Ramos (cell line): ENCODE data around the gene WDR11.
"Not testable (repeated sequence)": the region's sequence is repeated elsewhere in the genome, so short reads cannot be mapped to it uniquely, and the experiment has no call there.

ENCODE experiments used
- in situ Hi-C: fragments of 300-500 bp; cut with MboI; formaldehyde crosslinking; loops from one replicate; pipeline ENCODE4 v1.14.3; 2022; ENCODE audit warnings: low sequenced_read_pairs; ENCODE audit not compliant: unreplicated experiment

The WDR11 gene

DNA sequence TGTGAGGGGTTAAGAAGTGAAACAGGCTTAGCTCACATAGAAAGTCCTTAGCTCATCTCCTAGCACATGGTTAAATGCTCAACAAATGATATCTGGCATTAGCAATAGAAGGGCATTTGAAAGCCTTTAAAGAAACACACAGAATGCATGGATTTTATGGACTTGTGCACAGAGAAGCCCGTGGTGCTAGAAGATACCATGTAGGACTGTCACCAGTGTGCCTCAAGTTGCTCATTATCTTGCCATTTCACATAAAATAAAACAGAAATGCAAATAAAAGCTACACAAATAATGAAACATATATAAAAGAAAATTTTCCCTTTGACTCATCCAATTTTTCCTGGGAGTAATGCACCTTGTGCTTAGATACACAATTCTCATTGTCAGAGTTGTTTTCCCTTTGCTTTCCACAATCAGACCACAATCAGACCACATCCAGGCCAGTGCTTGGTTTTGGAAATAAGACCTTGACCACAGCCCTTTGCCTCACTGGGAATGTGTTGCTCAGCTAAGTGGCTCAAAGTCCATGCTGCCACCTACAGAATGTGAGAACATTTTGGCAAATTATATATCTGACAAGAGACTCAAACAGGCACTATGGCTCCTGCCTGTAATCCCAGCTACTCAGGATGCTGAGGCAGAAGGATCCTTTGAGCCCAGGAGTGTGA lies 9.5 kb upstream of the WDR11 start:
- in situ Hi-C loops = no loop called here

GRCh38 chr10:120854388-120854787 lies 3.2 kb downstream of the WDR11 start:
- in situ Hi-C loops = no loop called here

GRCh38 chr10:120861178-120861855 lies 10.2 kb downstream of the WDR11 start:
- in situ Hi-C loops = no loop called here

GRCh38 chr10:120873741-120874140 lies 22.6 kb downstream of the WDR11 start:
- in situ Hi-C loops = no loop called here

- in situ Hi-C loops = no loop called here
Observed at GRCh38 chr10:120883071-120883470, 31.9 kb downstream of the WDR11 start.

- in situ Hi-C loops = no loop called here
Observed at GRCh38 chr10:120887482-120887881, 36.3 kb downstream of the WDR11 start.

GRCh38 chr10:120891365-120891764 lies 40.2 kb downstream of the WDR11 start:
- in situ Hi-C loops = no loop called here

DNA sequence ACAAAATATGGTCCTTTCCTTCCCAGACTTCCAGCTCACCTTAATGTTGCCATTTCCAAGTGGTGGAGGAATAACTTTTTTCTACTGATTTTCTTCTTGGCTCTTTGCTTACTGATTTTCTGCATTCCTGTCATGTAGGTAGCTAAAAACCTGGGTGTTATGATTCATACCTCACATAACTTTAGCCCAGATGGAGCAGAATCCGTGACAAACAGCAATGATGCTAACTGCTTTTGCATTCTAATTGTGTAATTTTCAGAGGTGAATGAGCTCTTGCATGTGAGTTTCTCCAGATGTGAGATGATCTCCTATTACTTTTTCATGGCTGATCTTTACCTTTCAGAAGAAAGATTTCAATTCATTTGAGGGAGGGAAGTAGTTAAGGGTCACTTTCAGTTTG lies 43.4 kb downstream of the WDR11 start:
- in situ Hi-C loops = no loop called here

- in situ Hi-C loops = no loop called here
Observed at GRCh38 chr10:120897343-120897742, 46.2 kb downstream of the WDR11 start.

DNA sequence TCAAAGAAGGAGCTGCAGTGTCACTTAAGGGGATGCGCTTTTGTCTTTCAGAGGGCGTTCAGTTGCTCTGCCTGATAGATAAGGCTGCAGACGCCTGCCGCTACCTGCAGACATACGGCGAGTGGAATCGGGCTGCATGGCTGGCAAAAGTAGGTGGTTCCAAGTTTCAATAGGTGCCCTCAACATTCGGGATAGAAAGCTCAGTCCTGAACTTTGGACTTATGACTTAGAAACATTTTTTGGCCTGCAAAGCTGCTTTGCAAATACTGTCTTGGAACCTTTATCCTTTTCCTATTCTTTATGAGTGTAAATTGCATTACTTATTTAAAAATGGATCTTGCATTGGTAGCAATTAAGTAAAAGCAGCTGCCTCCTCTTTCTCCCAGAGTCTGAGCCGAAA lies 54.1 kb downstream of the WDR11 start:
- in situ Hi-C loops = no loop called here

GRCh38 chr10:120917521-120918250 lies 66.5 kb downstream of the WDR11 start:
- in situ Hi-C loops = no loop called here

GRCh38 chr10:120923886-120924285 lies 72.7 kb downstream of the WDR11 start:
- in situ Hi-C loops = not testable (repeated sequence)

DNA sequence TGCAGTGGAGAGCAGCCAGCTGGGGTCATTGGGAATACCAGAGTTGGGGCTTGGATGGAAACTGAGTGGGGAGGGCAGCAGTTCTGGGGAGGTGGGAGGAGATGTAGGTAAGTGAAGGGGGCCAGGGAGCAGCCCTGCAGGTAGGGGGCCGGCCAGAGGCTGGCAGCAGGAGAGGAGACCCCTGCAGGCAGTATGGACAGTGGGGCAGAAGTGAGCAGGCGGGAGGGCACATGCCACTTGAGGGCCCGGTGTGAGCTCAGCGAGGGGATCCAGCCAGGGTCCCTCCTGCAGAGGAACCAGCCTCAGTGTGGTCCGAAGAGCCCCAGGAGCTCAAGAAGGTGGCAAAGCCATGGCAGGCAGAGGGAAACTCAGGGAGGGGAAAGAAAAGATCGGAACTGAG lies 75.4 kb downstream of the WDR11 start:
- in situ Hi-C loops = loop anchor here (25.0 kb wide), 1 partner anchor 961 kb away; no protein-coding TSS in a partner anchor

DNA sequence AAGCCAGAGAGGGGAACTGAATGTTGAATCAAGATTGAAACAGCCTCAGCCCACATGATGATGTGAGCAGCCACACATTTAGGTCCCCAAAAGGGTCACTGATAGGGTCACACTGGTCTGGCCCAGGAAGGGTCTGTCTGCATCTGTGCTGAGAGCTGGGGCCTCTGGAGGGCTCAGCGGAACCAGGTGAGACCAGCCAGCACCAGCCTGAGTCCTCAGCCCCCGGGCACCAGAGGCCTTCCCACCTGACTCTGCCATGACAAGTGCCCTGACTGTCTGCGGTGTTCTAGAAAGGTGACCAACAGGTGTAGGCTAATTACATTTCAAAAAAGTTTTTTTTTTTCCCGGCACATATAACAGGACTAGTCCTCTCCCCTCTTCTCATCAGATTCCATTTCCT lies 76.2 kb downstream of the WDR11 start:
- in situ Hi-C loops = loop anchor here (25.0 kb wide), 1 partner anchor 960 kb away; no protein-coding TSS in a partner anchor

DNA sequence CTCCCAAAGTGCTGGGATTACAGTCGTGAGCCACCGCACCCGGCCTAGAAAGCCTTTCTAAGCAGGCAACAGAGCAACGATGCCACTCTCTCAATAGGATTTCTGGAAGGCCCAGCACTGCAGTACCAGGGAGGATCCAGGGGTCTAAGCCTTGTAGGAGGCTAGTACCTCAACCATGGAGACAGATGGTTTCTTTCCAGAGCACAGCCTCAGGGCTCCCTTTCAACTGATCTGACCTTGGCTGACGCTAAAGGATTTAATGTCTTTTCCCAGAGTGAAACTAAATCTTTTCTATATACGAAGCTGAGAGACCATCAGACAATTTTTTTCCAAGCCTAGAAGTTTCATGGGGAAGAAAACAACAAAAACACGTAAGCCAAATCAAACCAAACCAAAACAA lies 78.0 kb downstream of the WDR11 start:
- in situ Hi-C loops = loop anchor here (25.0 kb wide), 1 partner anchor 958 kb away; no protein-coding TSS in a partner anchor

DNA sequence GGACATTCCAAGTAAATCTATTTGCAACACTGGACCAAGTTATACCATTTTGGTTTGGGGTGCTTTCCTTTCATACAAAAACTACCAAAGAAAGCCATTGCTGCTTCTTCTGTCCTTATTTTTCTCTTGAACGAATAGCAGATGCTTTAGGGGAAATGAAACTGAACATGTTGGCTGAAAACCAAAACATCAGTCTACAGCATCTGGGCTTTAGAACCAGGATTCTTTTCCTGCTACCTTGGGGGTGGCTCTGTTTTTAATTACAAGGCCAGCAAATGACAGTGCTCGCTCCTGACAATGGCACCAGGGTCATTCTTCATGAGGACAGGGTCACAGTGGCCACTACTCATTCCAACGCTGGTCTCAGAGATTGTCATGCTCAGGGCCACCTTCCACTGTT lies 80.3 kb downstream of the WDR11 start:
- in situ Hi-C loops = loop anchor here (25.0 kb wide), 1 partner anchor 956 kb away; no protein-coding TSS in a partner anchor

- in situ Hi-C loops = loop anchor here (25.0 kb wide), 1 partner anchor 955 kb away; no protein-coding TSS in a partner anchor
Observed at GRCh38 chr10:120931999-120932398, 80.8 kb downstream of the WDR11 start.

GRCh38 chr10:120938822-120939221 lies 87.7 kb downstream of the WDR11 start:
- in situ Hi-C loops = loop anchor here (25.0 kb wide), 1 partner anchor 948 kb away; no protein-coding TSS in a partner anchor

DNA sequence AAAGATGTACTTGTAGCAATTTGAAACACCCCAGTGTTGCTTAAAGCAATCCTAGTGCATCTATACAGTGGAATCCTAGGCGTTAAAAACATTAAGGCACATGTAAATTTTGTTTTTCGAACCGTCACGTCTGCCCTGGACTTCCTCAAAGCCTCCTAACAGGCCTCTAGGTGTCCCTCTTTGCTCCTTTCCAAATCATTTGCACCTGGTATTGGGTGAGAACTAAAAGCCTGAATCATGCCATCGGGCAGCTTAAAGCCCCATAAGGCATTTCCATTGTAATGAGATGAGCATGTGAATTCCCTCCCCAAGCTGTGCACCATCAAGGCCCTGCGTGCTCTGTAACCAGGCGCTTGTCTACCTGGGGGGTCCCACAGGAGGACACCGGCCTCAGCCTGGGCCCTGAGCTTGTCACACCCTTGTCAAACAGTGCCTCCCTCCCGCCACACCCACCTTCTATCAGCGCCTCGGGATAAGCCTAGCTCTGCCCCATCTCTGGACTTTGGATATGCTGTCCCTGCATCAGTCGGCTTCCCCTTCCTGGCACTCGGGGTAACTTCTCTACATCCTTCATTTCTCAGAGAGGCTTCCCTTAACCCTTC lies 89.2 kb downstream of the WDR11 start:
- in situ Hi-C loops = loop anchor here (10.0 to 25.0 kb wide), 2 partner anchors 794 to 947 kb away; no protein-coding TSS in a partner anchor

GRCh38 chr10:120941501-120941900 lies 90.3 kb downstream of the WDR11 start:
- in situ Hi-C loops = loop anchor here (10.0 to 25.0 kb wide), 2 partner anchors 793 to 946 kb away; no protein-coding TSS in a partner anchor
